GM23248 (cell line): Measurements from ENCODE around the gene VIM. TPM values are rescaled to one million over a fixed set of nuclear protein-coding genes. Genes with fewer than 3 reads are reported as not detected.

Experiments
- DNase-seq: peaks from one replicate; pipeline ENCODE4 v3.0.0-alpha.2; 2015
- H2AFZ ChIP-seq: fragments of 200-600 bp; sonication (generic); 2 replicates; pipeline ENCODE4 v1.6.1; 2016; ENCODE audit warnings: antibody characterized with exemption
- H3F3A ChIP-seq: fragments of 200-600 bp; sonication (generic); 2 replicates; pipeline ENCODE4 v1.6.1; 2016; ENCODE audit warnings: mild to moderate bottlenecking, antibody characterized with exemption, mixed run types; ENCODE audit not compliant: insufficient read depth
- H3K27ac ChIP-seq: fragments of 200-600 bp; sonication (generic); 2 replicates; pipeline ENCODE4 v1.5.1; 2016; ENCODE audit warnings: mild to moderate bottlenecking
- H3K27me3 ChIP-seq: fragments of 200-600 bp; sonication (generic); replicated peaks from 2 replicates; pipeline ENCODE4 v1.6.1; 2016; ENCODE audit warnings: mild to moderate bottlenecking; ENCODE audit not compliant: insufficient read depth
- H3K36me3 ChIP-seq: fragments of 200-600 bp; sonication (generic); 2 replicates; pipeline ENCODE4 v1.6.1; 2016; ENCODE audit warnings: low read depth, mild to moderate bottlenecking
- H3K4me1 ChIP-seq: fragments of 200-600 bp; sonication (generic); 2 replicates; pipeline ENCODE4 v1.6.1; 2016; ENCODE audit warnings: mild to moderate bottlenecking; ENCODE audit not compliant: insufficient read depth
- H3K4me2 ChIP-seq: fragments of 200-600 bp; sonication (generic); one replicate; pipeline ENCODE4 v1.6.1; 2016; ENCODE audit warnings: mild to moderate bottlenecking; ENCODE audit not compliant: unreplicated experiment
- H3K4me3 ChIP-seq: fragments of 200-600 bp; sonication (generic); 2 replicates; pipeline ENCODE4 v1.5.1; 2016; ENCODE audit warnings: mild to moderate bottlenecking
- H3K79me2 ChIP-seq: fragments of 200-600 bp; sonication (generic); 2 replicates; pipeline ENCODE4 v1.6.1; 2016; ENCODE audit warnings: mild to moderate bottlenecking; ENCODE audit not compliant: insufficient read depth
- H3K9ac ChIP-seq: fragments of 200-600 bp; sonication (generic); 2 replicates; pipeline ENCODE4 v1.6.1; 2016; ENCODE audit warnings: mild to moderate bottlenecking
- H3K9me2 ChIP-seq: fragments of 200-600 bp; sonication (generic); 2 replicates; pipeline ENCODE4 v1.6.1; 2016; ENCODE audit warnings: mixed run types, mild to moderate bottlenecking, moderate library complexity; ENCODE audit not compliant: insufficient read depth
- H3K9me3 ChIP-seq: fragments of 200-600 bp; sonication (generic); one replicate; pipeline ENCODE4 v1.6.1; 2017; ENCODE audit warnings: low read depth
- H4K20me1 ChIP-seq: fragments of 200-600 bp; sonication (generic); 2 replicates; pipeline ENCODE4 v1.6.0; 2016; ENCODE audit not compliant: insufficient read depth
- EZH2 ChIP-seq: fragments of 200-600 bp; sonication (generic); IDR thresholded peaks from 2 replicates; pipeline ENCODE4 v1.6.1; 2018; ENCODE audit warnings: antibody characterized with exemption, mild to moderate bottlenecking; ENCODE audit not compliant: insufficient read depth, poor library complexity, severe bottlenecking
- EZH2phosphoT487 ChIP-seq: fragments of 200-600 bp; sonication (generic); IDR thresholded peaks from 2 replicates; pipeline ENCODE4 v1.6.1; 2018; ENCODE audit warnings: antibody characterized with exemption, moderate library complexity, mild to moderate bottlenecking, low read depth; ENCODE audit not compliant: insufficient read depth
- WGBS, 2 experiments: methylation state at CpG; one replicate each; pipeline ENCODE4 v1.1.6; 2015 to 2017; ENCODE audit warnings: low lambda C conversion rate in 2 of 2, low coverage in 1 of 2; ENCODE audit errors: missing lambda C conversion rate in 2 of 2; 5-methylcytosine and 5-hydroxymethylcytosine counted together
- in situ Hi-C: fragments of 300-500 bp; cut with MboI; formaldehyde crosslinking; loops from 2 replicates; pipeline ENCODE4 v1.15.0; 2020
- polyA plus RNA-seq: library from polyadenylated mRNA; unstranded; fragments of >200 nt; fragmentation: Nextera tagmentation; extraction: Ambion mirVana; gene quantifications from 2 replicates; pipeline ENCODE4 v1.2.1, GENCODE V29; 2016
- total RNA-seq: library from RNA; depleted of rRNA; stranded (reverse); fragments of >200 nt; shearing (Covaris generic); gene quantifications from 2 replicates; pipeline ENCODE4 v1.2.3, GENCODE V29; 2014

Gene VIM
- total and polyA plus RNA-seq, 2 experiments from 2014 or later, result 3,784 to 10,031 TPM

DNA sequence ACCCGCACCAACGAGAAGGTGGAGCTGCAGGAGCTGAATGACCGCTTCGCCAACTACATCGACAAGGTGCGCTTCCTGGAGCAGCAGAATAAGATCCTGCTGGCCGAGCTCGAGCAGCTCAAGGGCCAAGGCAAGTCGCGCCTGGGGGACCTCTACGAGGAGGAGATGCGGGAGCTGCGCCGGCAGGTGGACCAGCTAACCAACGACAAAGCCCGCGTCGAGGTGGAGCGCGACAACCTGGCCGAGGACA is 1.6 kb downstream of the VIM start:
- peaks cover 24% of the 10 kb centered on the region for H3K4me1 ChIP-seq
- WGBS, 2 experiments, result 1 to 2% methylated on average over 21 of the region's 21 CpGs
- H3K27ac ChIP-seq, result peak overlapping the region; percentile 100
- no peak for DNase-seq
- H3K36me3 ChIP-seq, result peaks cover 53% of the 10 kb centered on the region
- H3K9ac ChIP-seq, result peak overlapping the region; percentile 99
- H3K27me3 ChIP-seq, result no peaks in the 10 kb centered on the region
- TF ChIP-seq EZH2 (no peak), EZH2phosphoT487 (no peak)
- H2AFZ ChIP-seq, result no peak overlapping the region
- H3K79me2 ChIP-seq, result peaks cover 84% of the 10 kb centered on the region
- peak overlapping the region; percentile 98 for H3K4me2 ChIP-seq
- no peaks in the 10 kb centered on the region for H3K9me3 ChIP-seq
- H3K4me3 ChIP-seq, result peak overlapping the region; percentile 86
- in situ Hi-C loops, result no loop called here
- H3K9me2 ChIP-seq, result no peaks in the 10 kb centered on the region
- H3F3A ChIP-seq, result peaks cover 63% of the 10 kb centered on the region
- peaks cover 29% of the 10 kb centered on the region for H4K20me1 ChIP-seq

DNA sequence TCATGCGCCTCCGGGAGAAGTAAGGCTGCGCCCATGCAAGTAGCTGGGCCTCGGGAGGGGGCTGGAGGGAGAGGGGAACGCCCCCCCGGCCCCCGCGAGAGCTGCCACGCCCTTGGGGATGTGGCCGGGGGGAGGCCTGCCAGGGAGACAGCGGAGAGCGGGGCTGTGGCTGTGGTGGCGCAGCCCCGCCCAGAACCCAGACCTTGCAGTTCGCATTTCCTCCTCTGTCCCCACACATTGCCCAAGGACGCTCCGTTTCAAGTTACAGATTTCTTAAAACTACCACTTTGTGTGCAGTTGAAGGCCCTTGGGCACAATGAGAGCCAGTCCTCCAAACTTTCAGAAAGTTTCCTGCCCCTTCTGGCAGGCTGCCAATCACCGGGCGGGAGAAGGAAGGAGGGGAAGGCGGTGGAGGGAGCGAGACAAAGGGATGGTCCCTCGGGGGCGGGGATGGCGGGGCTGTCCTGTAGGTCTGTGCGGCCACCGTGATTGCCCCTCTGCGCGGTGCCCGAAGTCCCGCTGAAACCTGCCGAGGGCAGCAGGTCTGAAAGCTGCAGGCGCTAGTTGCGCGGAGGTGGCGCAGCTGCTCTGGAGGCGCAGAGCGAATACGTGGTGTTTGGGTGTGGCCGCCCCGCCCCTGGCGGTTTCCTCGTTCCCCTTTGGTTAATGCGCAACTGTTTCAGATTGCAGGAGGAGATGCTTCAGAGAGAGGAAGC is 2.1 kb downstream of the VIM start:
- H3F3A ChIP-seq, result peaks cover 68% of the 10 kb centered on the region
- H3K4me3 ChIP-seq, result peak overlapping the region; percentile 86
- peak overlapping the region; percentile 98 for H3K4me2 ChIP-seq
- WGBS, 2 experiments, result 0 to 1% methylated on average over 31 to 43 of the region's 43 CpGs
- no peaks in the 10 kb centered on the region for H3K9me2 ChIP-seq
- H2AFZ ChIP-seq, result no peak overlapping the region
- DNase-seq, result peak; percentile 86
- no peaks in the 10 kb centered on the region for H3K27me3 ChIP-seq
- TF ChIP-seq EZH2, result no peak
- peak; percentile 60; the same call in 1 of the 2 replicates for TF ChIP-seq EZH2phosphoT487
- H3K79me2 ChIP-seq, result peaks cover 84% of the 10 kb centered on the region
- H3K4me1 ChIP-seq, result peaks cover 29% of the 10 kb centered on the region
- no peaks in the 10 kb centered on the region for H3K9me3 ChIP-seq
- H3K36me3 ChIP-seq, result peaks cover 57% of the 10 kb centered on the region
- H3K9ac ChIP-seq, result peak overlapping the region; percentile 99
- H3K27ac ChIP-seq, result peak overlapping the region; percentile 100
- peaks cover 34% of the 10 kb centered on the region for H4K20me1 ChIP-seq
- in situ Hi-C loops, result no loop called here

DNA sequence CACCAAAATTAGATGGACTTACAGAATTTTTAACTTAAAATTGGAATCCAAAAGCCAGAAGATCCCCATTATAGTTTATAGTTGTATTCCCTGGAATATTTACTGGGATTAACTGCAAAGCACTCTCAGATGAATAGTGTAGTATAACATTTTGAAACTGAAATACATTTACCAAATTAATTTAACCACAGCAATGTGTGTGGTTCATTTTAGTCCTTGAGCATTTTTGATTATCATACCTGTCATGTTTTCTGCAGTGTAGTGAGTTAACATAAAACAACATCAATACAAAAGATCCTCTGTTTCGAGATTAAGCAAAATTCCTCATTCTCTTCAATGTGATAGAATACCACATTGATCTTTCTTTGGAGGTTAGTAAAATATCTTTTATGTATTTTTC is 3.7 kb downstream of the VIM start:
- peaks cover 74% of the 10 kb centered on the region for H3K36me3 ChIP-seq
- peak overlapping the region; percentile 98 for H3K4me2 ChIP-seq
- H3K9me2 ChIP-seq, result no peaks in the 10 kb centered on the region
- peak; percentile 18 for DNase-seq
- WGBS, 2 experiments, result 0 to 2% methylated on average over 1 of the region's 1 CpG
- TF ChIP-seq EZH2phosphoT487 (0 out of 2 replicates have a peak, but pooled peaks have one; percentile 17), EZH2 (no peak)
- in situ Hi-C loops, result no loop called here
- no peaks in the 10 kb centered on the region for H3K9me3 ChIP-seq
- H3K4me1 ChIP-seq, result peaks cover 39% of the 10 kb centered on the region
- H2AFZ ChIP-seq, result no peak overlapping the region
- H3K27me3 ChIP-seq, result no peaks in the 10 kb centered on the region
- peaks cover 35% of the 10 kb centered on the region for H4K20me1 ChIP-seq
- H3K9ac ChIP-seq, result peak overlapping the region; percentile 99
- peaks cover 77% of the 10 kb centered on the region for H3K79me2 ChIP-seq
- H3F3A ChIP-seq, result peaks cover 77% of the 10 kb centered on the region
- peak overlapping the region; percentile 100 for H3K27ac ChIP-seq
- peak overlapping the region; percentile 86 for H3K4me3 ChIP-seq

DNA sequence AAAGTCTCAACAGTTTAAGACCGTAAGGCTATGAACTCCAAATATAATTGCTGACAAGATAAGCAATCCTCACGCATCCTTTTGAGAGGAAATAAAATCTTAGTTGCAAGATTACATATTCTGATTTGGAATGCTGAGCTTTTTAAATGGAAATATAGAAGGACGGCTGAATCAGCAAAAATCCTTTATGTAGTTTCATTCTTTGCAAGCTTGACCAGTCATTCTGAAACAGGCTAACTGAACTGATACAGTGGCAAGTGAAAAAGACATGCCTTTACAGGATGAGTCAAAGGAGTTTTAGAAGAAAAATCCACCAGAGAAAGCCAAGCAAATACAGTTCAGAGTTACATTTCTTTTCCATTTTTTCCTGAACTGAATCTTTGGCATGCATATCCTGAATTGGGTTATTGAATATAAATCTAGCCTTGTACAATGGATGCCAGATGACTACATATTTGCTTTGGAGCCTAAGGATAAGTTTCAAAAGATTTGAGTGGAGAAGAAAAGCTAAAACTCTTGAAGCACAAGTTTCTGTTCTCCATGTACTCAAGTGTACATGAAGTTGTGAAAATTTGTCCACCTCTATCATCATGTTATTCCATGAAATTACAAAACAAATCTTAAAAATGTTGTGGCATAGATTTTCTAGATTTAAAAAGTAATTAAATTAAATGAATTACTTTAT is 4.4 kb downstream of the VIM start:
- H3K36me3 ChIP-seq, result peaks cover 80% of the 10 kb centered on the region
- in situ Hi-C loops, result no loop called here

More for the DNA sequence above, 4.4 kb downstream of the VIM start:
- Histone ChIP-seq H3K27me3 (no peaks in the 10 kb centered on the region), H3K4me2 (peak overlapping the region; percentile 98), H3K9me3 (no peaks in the 10 kb centered on the region), H3K9me2 (no peaks in the 10 kb centered on the region), H3K79me2 (peaks cover 71% of the 10 kb centered on the region), H3K27ac (peak overlapping the region; percentile 100), H3K4me1 (peaks cover 39% of the 10 kb centered on the region), H3K9ac (peak overlapping the region; percentile 99), H4K20me1 (peaks cover 35% of the 10 kb centered on the region), H2AFZ (no peak overlapping the region), H3F3A (peaks cover 77% of the 10 kb centered on the region), H3K4me3 (peak overlapping the region; percentile 86)
- peak; percentile 73 for DNase-seq
- WGBS, 2 experiments, result 0 to 1% methylated on average over 3 of the region's 3 CpGs
- TF ChIP-seq EZH2, result no peak
- TF ChIP-seq EZH2phosphoT487, result 0 out of 2 replicates have a peak, but pooled peaks have one; percentile 13
